ENCODE measurements around the gene GUCA2A.
A peak's percentile ranks its signal among the peaks of the same experiment; 100 is the strongest.

Gene GUCA2A

GRCh38 chr1:42152907-42153600 is 11.5 kb downstream of the GUCA2A start, which contains the start of gene GUCA2B:
TSS of gene GUCA2B (plus strand) at chr1:42153410. CDS start at chr1:42153451, 41 bp downstream.
- DNase-seq = no peak

GRCh38 chr1:42152119-42152518 is 12.4 kb downstream of the GUCA2A start:
- DNase-seq = no peak

GRCh38 chr1:42150651-42151050 is 13.9 kb downstream of the GUCA2A start:
- DNase-seq = no peak

GRCh38 chr1:42148166-42148565 is 16.4 kb downstream of the GUCA2A start:
- DNase-seq = no peak

GRCh38 chr1:42146626-42147320 is 17.8 kb downstream of the GUCA2A start:
- DNase-seq = peak; percentile 69

GRCh38 chr1:42145764-42146625 is 18.6 kb downstream of the GUCA2A start:
- no peak for DNase-seq

- DNase-seq = no peak
Measured at GRCh38 chr1:42145389-42145716, 19.2 kb downstream of the GUCA2A start.

- peak; percentile 59 for DNase-seq
Measured at GRCh38 chr1:42144711-42145388, 19.7 kb downstream of the GUCA2A start.

- peak; percentile 59 for DNase-seq
Measured at GRCh38 chr1:42143896-42144710, 20.4 kb downstream of the GUCA2A start.

- no peak for DNase-seq
Measured at GRCh38 chr1:42142894-42143675, 21.5 kb downstream of the GUCA2A start.

GRCh38 chr1:42141978-42142377 is 22.6 kb downstream of the GUCA2A start:
- no peak for DNase-seq

GRCh38 chr1:42140191-42140590 is 24.4 kb downstream of the GUCA2A start:
- no peak for DNase-seq

- DNase-seq = no peak
Measured at GRCh38 chr1:42139444-42139843, 25.1 kb downstream of the GUCA2A start.

GRCh38 chr1:42138586-42138985 is 26.0 kb downstream of the GUCA2A start:
- DNase-seq = no peak

GRCh38 chr1:42137766-42138165 is 26.8 kb downstream of the GUCA2A start:
- no peak for DNase-seq

GRCh38 chr1:42136466-42136865 is 28.1 kb downstream of the GUCA2A start:
- DNase-seq = no peak

GRCh38 chr1:42135426-42135825 is 29.1 kb downstream of the GUCA2A start:
- no peak for DNase-seq

- peak; percentile 9 for DNase-seq
Measured at GRCh38 chr1:42133809-42134526, 30.6 kb downstream of the GUCA2A start.

- no peak for DNase-seq
Measured at GRCh38 chr1:42133390-42133789, 31.2 kb downstream of the GUCA2A start.

- no peak for DNase-seq
Measured at GRCh38 chr1:42130061-42130660, 34.4 kb downstream of the GUCA2A start.

All from NCI-H2171 treated with DMSO at 0.1 percent for 48 hours (cell line).